Ishikawa (cell line): ENCODE data around the gene SPAAR.

Experiments
- CEBPB ChIP-seq: IDR thresholded peaks from 2 replicates; pipeline ENCODE4 v1.6.1; 2012
- CREB1 ChIP-seq: IDR thresholded peaks from 2 replicates; pipeline ENCODE4 v1.6.1; 2012; ENCODE audit warnings: low read depth
- EGR1 ChIP-seq: IDR thresholded peaks from 2 replicates; pipeline ENCODE4 v1.6.1; 2012
- EP300 ChIP-seq: IDR thresholded peaks from 2 replicates; pipeline ENCODE4 v1.6.1; 2012; ENCODE audit warnings: borderline replicate concordance
- FOXM1 ChIP-seq: IDR thresholded peaks from 2 replicates; pipeline ENCODE4 v1.6.1; 2012; ENCODE audit warnings: low read depth, borderline replicate concordance
- MAX ChIP-seq: IDR thresholded peaks from 2 replicates; pipeline ENCODE4 v1.6.1; 2012
- NFIC ChIP-seq: IDR thresholded peaks from 2 replicates; pipeline ENCODE4 v1.6.1; 2012
- RAD21 ChIP-seq: IDR thresholded peaks from 2 replicates; pipeline ENCODE4 v1.6.1; 2012; ENCODE audit warnings: low read depth
- REST ChIP-seq: IDR thresholded peaks from 2 replicates; pipeline ENCODE4 v1.6.1; 2012; ENCODE audit warnings: low read depth, mild to moderate bottlenecking
- TAF1 ChIP-seq: IDR thresholded peaks from 2 replicates; pipeline ENCODE4 v1.6.1; 2012; ENCODE audit warnings: low read depth, mild to moderate bottlenecking
- TCF12 ChIP-seq: IDR thresholded peaks from 2 replicates; pipeline ENCODE4 v1.6.1; 2012; ENCODE audit warnings: low read depth
- TEAD4 ChIP-seq: IDR thresholded peaks from 2 replicates; pipeline ENCODE4 v1.6.1; 2012
- USF1 ChIP-seq: IDR thresholded peaks from 2 replicates; pipeline ENCODE4 v1.6.1; 2012
- YY1 ChIP-seq: IDR thresholded peaks from 2 replicates; pipeline ENCODE4 v1.6.1; 2012; ENCODE audit warnings: low read depth
- ZBTB7A ChIP-seq: IDR thresholded peaks from 2 replicates; pipeline ENCODE4 v1.6.1; 2012; ENCODE audit warnings: low read depth

The SPAAR gene

GRCh38 chr9:35948451-35948850 is 39.2 kb downstream of the SPAAR start:
- TF ChIP-seq EP300 (no peak), TEAD4 (no peak), NFIC (no peak), EGR1 (no peak), MAX (no peak), USF1 (no peak), REST (no peak), CEBPB (no peak), TAF1 (no peak), YY1 (no peak), TCF12 (no peak), ZBTB7A (no peak), RAD21 (no peak), FOXM1 (no peak), CREB1 (no peak)

DNA sequence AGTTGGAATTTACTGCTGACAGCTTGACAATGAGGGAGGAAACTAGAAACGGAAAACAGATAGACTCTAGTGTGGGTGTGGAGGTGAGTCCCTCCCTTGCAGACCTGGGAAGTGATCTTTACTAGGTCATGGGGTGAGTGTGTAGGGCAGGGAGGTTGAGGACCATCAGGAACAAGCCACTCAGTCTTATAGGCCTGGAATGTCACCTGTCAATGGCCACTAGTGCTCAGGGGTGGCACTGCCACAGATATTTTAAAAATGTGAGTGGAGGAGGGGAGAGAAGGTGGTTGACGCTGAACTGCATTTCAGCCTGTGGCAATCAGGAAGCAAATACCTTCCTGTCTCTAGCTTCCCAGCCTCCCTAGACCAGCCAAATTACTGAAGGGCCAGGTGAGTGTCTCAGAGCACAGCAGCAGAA is 39.6 kb downstream of the SPAAR start:
- TF ChIP-seq MAX, result no peak
- no peak for TF ChIP-seq TAF1
- TF ChIP-seq ZBTB7A, result no peak
- no peak for TF ChIP-seq USF1
- no peak for TF ChIP-seq RAD21
- no peak for TF ChIP-seq CEBPB
- no peak for TF ChIP-seq NFIC
- TF ChIP-seq EP300, result no peak
- no peak for TF ChIP-seq TEAD4
- no peak for TF ChIP-seq REST
- no peak for TF ChIP-seq YY1
- TF ChIP-seq TCF12, result no peak
- TF ChIP-seq FOXM1, result no peak
- TF ChIP-seq CREB1, result no peak
- TF ChIP-seq EGR1, result no peak

DNA sequence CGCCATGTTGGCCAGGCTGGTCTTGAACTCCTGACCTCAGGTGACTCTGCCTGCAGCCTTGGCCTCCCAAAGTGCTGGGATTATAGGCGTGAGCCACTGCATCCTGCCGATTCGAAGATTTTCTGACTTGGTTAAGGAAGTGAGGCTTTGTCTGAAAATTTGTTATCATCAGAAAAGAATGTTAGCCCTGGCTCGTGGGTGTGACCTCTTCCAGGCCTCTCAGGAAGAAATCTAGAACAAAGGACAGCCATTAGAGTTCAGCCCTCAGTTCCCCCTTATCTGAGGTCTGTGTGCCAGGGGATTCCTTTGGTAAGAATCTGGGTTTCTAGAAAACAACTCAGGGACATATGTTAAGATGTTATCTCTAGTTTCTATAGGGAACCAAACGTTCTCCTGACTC is 42.4 kb downstream of the SPAAR start:
- TF ChIP-seq REST, result no peak
- no peak for TF ChIP-seq MAX
- no peak for TF ChIP-seq TEAD4
- no peak for TF ChIP-seq TCF12
- no peak for TF ChIP-seq USF1
- TF ChIP-seq NFIC, result no peak
- no peak for TF ChIP-seq CEBPB
- no peak for TF ChIP-seq YY1
- no peak for TF ChIP-seq EP300
- no peak for TF ChIP-seq RAD21
- TF ChIP-seq FOXM1, result no peak
- TF ChIP-seq TAF1, result no peak
- TF ChIP-seq CREB1, result no peak
- TF ChIP-seq ZBTB7A, result no peak
- no peak for TF ChIP-seq EGR1
